Measurements from ENCODE around the gene NFIX. TPM values are rescaled to one million over a fixed set of nuclear protein-coding genes. Genes with fewer than 3 reads are reported as not detected.
A peak's percentile ranks its signal among the peaks of the same experiment; 100 is the strongest.

Gene NFIX
- total RNA-seq, 1 experiment from 2014 or later: 5.2 TPM

GRCh38 chr19:13018035-13018914 is 23.0 kb downstream of the NFIX start:
- DNase-seq (ENCODE audit: extremely low read depth, low read depth): no peak

GRCh38 chr19:13019332-13019731 is 24.1 kb downstream of the NFIX start:
- no peak for DNase-seq (ENCODE audit: extremely low read depth, low read depth)

GRCh38 chr19:13020002-13020414 is 24.7 kb downstream of the NFIX start:
- DNase-seq (ENCODE audit: extremely low read depth, low read depth): no peak

- DNase-seq (ENCODE audit: extremely low read depth, low read depth): no peak
Measured at GRCh38 chr19:13022111-13022858, 27.0 kb downstream of the NFIX start.

GRCh38 chr19:13022859-13023636 is 27.8 kb downstream of the NFIX start:
- DNase-seq (ENCODE audit: extremely low read depth, low read depth): peak; percentile 9

- DNase-seq (ENCODE audit: extremely low read depth, low read depth): no peak
Measured at GRCh38 chr19:13023656-13024055, 28.4 kb downstream of the NFIX start.

GRCh38 chr19:13024126-13024950 is 29.1 kb downstream of the NFIX start:
- DNase-seq (ENCODE audit: extremely low read depth, low read depth): no peak

- no peak for DNase-seq (ENCODE audit: extremely low read depth, low read depth)
Measured at GRCh38 chr19:13024951-13025697, 29.8 kb downstream of the NFIX start.

- DNase-seq (ENCODE audit: extremely low read depth, low read depth): no peak
Measured at GRCh38 chr19:13025819-13026456, 30.7 kb downstream of the NFIX start.

GRCh38 chr19:13026462-13027370 is 31.4 kb downstream of the NFIX start:
- no peak for DNase-seq (ENCODE audit: extremely low read depth, low read depth)

- no peak for DNase-seq (ENCODE audit: extremely low read depth, low read depth)
Measured at GRCh38 chr19:13027557-13027956, 32.3 kb downstream of the NFIX start.

GRCh38 chr19:13028027-13028426 is 32.8 kb downstream of the NFIX start:
- DNase-seq (ENCODE audit: extremely low read depth, low read depth): no peak

- DNase-seq (ENCODE audit: extremely low read depth, low read depth): no peak
Measured at GRCh38 chr19:13029301-13029880, 34.1 kb downstream of the NFIX start.

GRCh38 chr19:13029893-13030292 is 34.6 kb downstream of the NFIX start:
- DNase-seq (ENCODE audit: extremely low read depth, low read depth): no peak

- no peak for DNase-seq (ENCODE audit: extremely low read depth, low read depth)
Measured at GRCh38 chr19:13031917-13032623, 36.8 kb downstream of the NFIX start.

- DNase-seq (ENCODE audit: extremely low read depth, low read depth): no peak
Measured at GRCh38 chr19:13032837-13033236, 37.6 kb downstream of the NFIX start.

GRCh38 chr19:13033244-13033643 is 38.0 kb downstream of the NFIX start:
- no peak for DNase-seq (ENCODE audit: extremely low read depth, low read depth)

Measured in NCI-H460 (cell line).